Mucosa of rectum (tissue), 2 donors: ENCODE measurements around the gene FCRL1.
A peak's percentile ranks its signal among the peaks of the same experiment; 100 is the strongest.

Experiments used
- H3K27ac ChIP-seq, 2 donors: one replicate each; pipeline ENCODE4 v1.7.0; 2013; ENCODE audit warnings: inconsistent platforms in 2 of 2, low read depth in 2 of 2, low read length in 2 of 2
- H3K27me3 ChIP-seq, 2 donors: one replicate each; pipeline ENCODE4 v1.7.0; 2013; ENCODE audit warnings: low read length in 2 of 2; ENCODE audit not compliant: control insufficient read depth in 2 of 2, insufficient read depth in 2 of 2
- H3K36me3 ChIP-seq, 2 donors: one replicate each; pipeline ENCODE4 v1.7.0; 2013; ENCODE audit warnings: low read length in 2 of 2; ENCODE audit not compliant: control insufficient read depth in 2 of 2, insufficient read depth in 2 of 2
- H3K4me1 ChIP-seq, 2 donors: one replicate each; pipeline ENCODE4 v1.7.0; 2013; ENCODE audit warnings: low read length in 2 of 2, mild to moderate bottlenecking in 1 of 2; ENCODE audit not compliant: control insufficient read depth in 2 of 2, insufficient read depth in 2 of 2
- H3K4me3 ChIP-seq, 2 donors: one replicate each; pipeline ENCODE4 v1.7.0; 2013; ENCODE audit warnings: low read length in 2 of 2
- H3K9ac ChIP-seq, 2 donors: one replicate each; pipeline ENCODE4 v1.7.0; 2013; ENCODE audit warnings: low read length in 2 of 2, low read depth in 1 of 2, mild to moderate bottlenecking in 1 of 2
- H3K9me3 ChIP-seq, 2 donors: one replicate each; pipeline ENCODE4 v1.7.0; 2013; ENCODE audit warnings: low read length in 2 of 2; ENCODE audit not compliant: control insufficient read depth in 2 of 2
- donor health status: healthy.
- donor health status: Normal muscosa, but diverticular disease.

FCRL1 gene

DNA sequence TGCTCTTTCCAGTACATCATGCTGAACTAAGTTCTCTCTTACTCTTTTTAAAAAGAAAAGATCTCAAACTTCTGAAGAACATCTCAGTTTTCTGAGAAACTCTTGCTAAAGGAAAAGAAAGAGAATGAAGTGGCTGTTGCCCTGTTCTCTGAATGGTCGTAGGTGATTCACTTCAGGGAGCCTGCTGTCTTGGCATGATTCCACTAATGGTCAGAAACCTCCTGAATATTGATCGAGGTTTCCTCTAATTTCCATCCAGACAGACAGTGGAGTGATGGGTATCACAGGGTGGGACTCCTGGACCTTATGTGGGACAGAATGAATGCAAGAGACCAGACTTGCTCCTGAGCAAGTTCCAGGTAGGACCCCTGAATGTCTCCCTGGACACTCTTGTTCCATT is 45.5 kb downstream of the FCRL1 start:
- Histone ChIP-seq H3K4me3 (peak overlapping the region in 1 of 2 donors; percentile 17), H3K27ac (peak overlapping the region; percentile 29 to 33), H3K9me3 (no peaks in the 10 kb centered on the region), H3K27me3 (no peaks in the 10 kb centered on the region), H3K36me3 (no peaks in the 10 kb centered on the region), H3K9ac (no peak overlapping the region), H3K4me1 (peaks cover 10 to 12% of the 10 kb centered on the region in 2 donors)

DNA sequence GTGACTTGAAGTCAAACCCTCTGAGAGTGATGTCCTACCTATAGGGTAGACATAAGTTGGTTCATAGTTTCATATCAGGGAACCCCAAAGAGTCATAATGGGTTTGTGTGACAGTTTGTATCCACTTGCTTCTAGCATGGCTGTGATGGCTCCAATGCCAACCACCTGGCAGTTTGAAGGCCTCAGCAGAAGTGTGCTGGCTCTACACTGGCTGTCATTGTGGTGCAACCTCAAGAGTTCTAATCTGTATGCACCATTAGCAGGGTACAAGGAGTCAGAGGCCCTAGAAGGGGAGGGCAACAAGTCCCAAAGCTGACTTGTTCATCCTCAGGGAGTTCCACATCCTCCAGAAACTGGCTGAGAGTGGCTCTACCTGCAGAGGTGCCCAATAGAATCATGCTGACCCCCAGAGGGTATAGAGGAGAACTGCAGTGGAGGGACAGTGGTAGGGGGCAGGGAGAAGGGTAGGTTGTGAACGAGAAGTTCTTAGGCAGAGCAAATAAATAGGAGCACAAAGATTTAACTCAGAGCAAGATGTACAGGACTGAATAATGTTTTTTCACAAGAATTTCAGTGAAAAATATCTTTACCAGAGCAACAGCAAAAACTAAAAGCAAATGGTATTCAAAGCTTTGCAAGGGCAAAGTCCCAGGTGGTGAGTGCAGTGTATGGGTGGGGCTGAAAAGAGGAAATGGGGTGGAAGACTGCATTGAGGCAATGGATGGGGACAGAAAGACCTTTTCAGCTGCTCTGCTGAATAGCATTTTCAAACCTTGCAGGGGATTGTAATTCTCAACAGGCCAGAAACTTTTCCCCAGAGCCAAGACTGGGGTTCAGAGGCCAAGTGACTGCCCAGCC is 46.2 kb downstream of the FCRL1 start:
- no peak overlapping the region for H3K9ac ChIP-seq
- H3K4me3 ChIP-seq = peak overlapping the region; percentile 6 to 17
- peaks cover 10 to 12% of the 10 kb centered on the region in 2 donors for H3K4me1 ChIP-seq
- no peaks in the 10 kb centered on the region for H3K9me3 ChIP-seq
- H3K27ac ChIP-seq = peak overlapping the region; percentile 29 to 33
- no peaks in the 10 kb centered on the region for H3K36me3 ChIP-seq
- no peaks in the 10 kb centered on the region for H3K27me3 ChIP-seq

DNA sequence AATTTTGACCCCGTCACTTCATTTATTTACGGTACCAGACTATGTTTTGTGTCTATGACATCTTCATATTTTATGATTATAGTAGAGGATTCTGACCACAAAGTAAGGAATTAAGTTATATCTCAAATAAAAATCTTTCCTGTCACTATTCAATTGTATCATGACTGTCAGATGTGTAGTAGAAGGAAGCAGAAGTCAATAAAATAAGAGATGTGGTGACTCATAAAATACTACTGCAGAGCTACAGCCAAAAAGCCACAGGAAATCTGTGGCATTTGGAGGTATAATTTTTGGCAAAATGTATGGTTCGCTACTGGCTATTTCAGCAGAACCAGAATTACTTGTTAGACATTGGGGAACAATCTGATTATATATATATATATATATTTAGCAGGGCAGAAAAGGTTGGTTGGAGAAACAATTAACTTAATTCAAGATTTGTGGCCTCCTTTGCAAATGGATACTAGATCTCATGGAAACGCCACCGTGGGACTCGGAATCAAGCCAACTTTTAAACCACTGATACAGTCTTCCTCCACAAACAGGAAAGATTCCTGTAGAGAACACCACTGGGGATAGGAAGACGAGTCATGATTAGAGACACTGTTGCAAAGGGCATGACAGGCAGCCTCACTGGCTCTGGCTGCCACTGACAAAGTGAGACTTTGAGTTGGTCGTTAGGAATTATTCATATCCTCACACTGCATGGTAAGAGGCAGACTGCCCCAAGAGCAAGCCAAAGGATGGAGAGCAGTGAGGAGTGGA is 48.1 kb downstream of the FCRL1 start:
- Histone ChIP-seq H3K4me3 (no peak overlapping the region), H3K36me3 (no peaks in the 10 kb centered on the region), H3K9ac (no peak overlapping the region), H3K27ac (no peak overlapping the region), H3K9me3 (no peaks in the 10 kb centered on the region), H3K27me3 (no peaks in the 10 kb centered on the region), H3K4me1 (peaks cover 10 to 12% of the 10 kb centered on the region in 2 donors)

DNA sequence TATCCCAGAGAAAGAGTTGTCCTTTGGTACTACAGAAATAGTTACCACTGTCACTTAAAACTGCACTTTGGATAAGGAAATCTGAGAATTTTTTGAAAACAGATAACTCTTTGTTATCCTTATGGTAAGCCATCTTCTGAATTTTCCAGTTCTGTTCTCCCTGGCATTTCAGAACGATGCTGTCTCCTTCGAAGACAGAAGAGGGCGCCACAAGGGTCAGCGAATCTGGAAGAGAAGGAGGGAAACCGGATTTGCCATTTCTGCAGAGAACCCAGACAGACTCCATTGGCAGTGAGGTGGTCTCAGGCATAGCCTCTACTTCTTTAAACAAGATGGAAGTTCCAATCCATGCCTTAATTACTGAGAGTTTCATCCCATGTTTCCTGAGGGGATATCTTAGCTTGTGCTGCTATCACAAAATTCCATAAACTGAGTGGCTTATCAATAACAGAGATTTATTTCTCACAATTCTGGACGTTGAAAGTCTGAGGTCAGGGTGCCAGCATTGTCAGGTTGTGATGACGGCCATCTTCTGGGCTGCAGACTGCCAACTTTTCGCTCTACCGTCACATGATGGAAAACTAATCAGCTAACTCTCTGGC is 49.4 kb downstream of the FCRL1 start:
- Histone ChIP-seq H3K9ac (no peak overlapping the region), H3K27ac (no peak overlapping the region), H3K4me1 (peaks cover 10 to 12% of the 10 kb centered on the region in 2 donors), H3K27me3 (no peaks in the 10 kb centered on the region), H3K9me3 (no peaks in the 10 kb centered on the region), H3K4me3 (no peak overlapping the region), H3K36me3 (no peaks in the 10 kb centered on the region)

DNA sequence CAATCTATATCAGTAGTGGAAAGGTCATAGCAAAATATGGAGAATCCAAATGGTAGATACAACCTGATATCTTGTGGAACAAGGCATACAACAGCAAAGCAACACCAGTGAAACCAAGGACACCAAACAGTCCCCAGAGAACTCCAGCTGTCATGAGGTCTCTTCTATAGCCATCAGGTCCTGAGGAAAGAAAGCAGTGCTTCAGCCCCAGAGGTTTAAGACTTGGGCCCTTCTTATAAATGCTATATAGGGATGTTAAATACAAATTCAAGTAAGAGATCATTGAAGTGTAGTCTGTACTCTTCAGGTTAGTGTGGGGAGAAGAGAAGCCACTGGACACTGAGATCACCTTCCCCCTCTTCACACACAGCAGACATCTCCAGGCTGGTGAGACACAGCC is 53.1 kb downstream of the FCRL1 start:
- no peak overlapping the region for H3K4me3 ChIP-seq
- H3K4me1 ChIP-seq = no peaks in the 10 kb centered on the region
- no peaks in the 10 kb centered on the region for H3K27me3 ChIP-seq
- no peak overlapping the region for H3K27ac ChIP-seq
- no peaks in the 10 kb centered on the region for H3K36me3 ChIP-seq
- H3K9ac ChIP-seq = no peak overlapping the region
- H3K9me3 ChIP-seq = no peaks in the 10 kb centered on the region

DNA sequence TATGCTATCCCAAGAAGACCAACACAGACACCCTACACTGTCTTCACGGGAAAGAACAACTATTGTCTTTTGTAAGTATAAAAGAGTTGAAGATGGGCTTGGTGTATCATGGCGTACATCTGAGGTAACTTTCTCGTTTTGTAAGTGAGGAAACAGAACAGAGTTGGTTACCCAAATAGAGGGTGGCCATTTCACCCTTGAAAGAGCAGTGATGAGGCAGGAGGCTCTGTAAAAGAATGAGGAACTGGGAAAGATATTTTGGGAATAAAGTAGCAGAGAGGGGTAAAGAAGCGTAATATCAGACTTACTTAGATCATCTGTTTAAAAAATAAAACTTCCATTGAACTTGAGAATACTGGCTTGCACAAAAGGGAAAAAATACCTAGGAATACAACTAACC is 61.9 kb downstream of the FCRL1 start:
- H3K4me3 ChIP-seq = no peak overlapping the region
- H3K36me3 ChIP-seq = no peaks in the 10 kb centered on the region
- H3K9me3 ChIP-seq = no peaks in the 10 kb centered on the region
- H3K4me1 ChIP-seq = no peaks in the 10 kb centered on the region
- H3K27me3 ChIP-seq = no peaks in the 10 kb centered on the region
- no peak overlapping the region for H3K27ac ChIP-seq
- H3K9ac ChIP-seq = no peak overlapping the region

DNA sequence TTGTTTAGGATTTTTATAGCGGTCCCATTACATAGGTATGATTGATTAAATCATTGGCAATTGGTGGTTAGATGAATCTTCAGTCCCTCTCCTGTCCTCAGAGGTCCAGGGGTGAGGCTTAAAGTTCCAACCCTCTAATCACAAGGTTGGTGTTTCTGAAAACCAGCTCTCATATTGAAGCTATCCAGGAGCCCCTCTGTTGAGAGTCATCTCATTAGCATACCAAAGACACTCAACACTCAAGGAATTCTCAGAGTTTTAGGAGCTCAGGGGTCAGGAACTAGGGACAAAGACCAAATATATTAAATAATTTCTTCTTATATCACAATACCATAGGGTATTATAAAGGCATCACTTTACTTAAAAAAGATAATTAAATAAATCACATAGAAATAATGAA is 66.3 kb downstream of the FCRL1 start:
- Histone ChIP-seq H3K27me3 (no peaks in the 10 kb centered on the region), H3K9me3 (no peaks in the 10 kb centered on the region), H3K27ac (no peak overlapping the region), H3K9ac (no peak overlapping the region), H3K4me1 (no peaks in the 10 kb centered on the region), H3K36me3 (no peaks in the 10 kb centered on the region), H3K4me3 (no peak overlapping the region)

DNA sequence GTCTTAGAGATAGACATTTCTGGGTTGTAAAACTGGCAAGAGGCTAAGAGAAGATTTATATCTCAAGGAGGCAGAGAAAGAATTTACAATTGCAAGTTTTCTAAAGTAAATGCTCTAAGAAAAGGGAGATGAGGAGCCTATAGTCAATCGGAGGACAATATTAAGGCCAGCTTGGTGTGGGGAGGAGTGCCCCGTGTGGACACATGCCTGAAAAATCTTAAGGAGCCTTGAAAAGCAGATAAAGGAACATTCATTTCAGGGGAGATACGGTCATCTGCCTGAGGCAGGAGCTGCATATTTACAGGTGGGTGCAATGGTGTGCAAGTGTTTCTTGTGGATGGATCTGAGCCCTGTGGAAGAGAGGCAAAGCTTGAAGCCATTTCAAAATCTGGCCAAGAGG is 68.6 kb downstream of the FCRL1 start:
- no peaks in the 10 kb centered on the region for H3K4me1 ChIP-seq
- no peaks in the 10 kb centered on the region for H3K27me3 ChIP-seq

DNA sequence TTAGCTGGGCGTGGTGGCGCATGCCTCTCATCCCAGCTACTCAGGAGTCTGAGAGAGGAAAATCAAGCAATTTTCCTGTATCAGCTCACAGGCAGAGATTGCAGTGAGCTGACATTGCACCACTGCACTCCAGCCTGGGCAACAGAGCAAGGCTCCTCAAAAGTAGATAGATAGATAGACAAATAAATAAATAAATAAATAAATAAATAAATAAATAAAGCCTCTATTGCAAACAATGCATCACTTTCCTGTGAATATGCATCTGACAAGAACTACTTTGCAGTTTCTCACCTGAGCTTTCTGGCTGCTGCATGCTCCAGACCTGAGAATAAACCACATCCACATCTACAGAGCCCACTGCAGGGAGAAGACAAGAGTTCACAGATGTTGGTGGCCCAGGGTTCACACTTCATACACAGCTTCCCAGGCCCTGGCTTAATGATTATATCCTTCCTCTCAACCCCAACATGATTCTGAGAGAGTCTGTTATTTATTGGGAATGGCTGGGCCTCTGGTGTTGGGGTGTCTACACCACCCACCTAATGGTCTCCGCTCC is 71.6 kb downstream of the FCRL1 start:
- Histone ChIP-seq H3K36me3 (no peaks in the 10 kb centered on the region), H3K9me3 (no peaks in the 10 kb centered on the region), H3K4me3 (no peak overlapping the region)

More for the DNA sequence above, 68.6 kb downstream of the FCRL1 start:
- no peak overlapping the region for H3K4me3 ChIP-seq
- no peak overlapping the region for H3K9ac ChIP-seq
- H3K9me3 ChIP-seq = no peaks in the 10 kb centered on the region
- no peaks in the 10 kb centered on the region for H3K36me3 ChIP-seq
- H3K27ac ChIP-seq = no peak overlapping the region

More for the DNA sequence above, 71.6 kb downstream of the FCRL1 start:
- Histone ChIP-seq H3K27ac (no peak overlapping the region), H3K9ac (no peak overlapping the region), H3K27me3 (no peaks in the 10 kb centered on the region), H3K4me1 (no peaks in the 10 kb centered on the region)
